ENCODE results near the gene HACD1.
"Not testable (repeated sequence)": the region's sequence is repeated elsewhere in the genome, so short reads cannot be mapped to it uniquely, and the experiment has no call there.

Gene HACD1

DNA sequence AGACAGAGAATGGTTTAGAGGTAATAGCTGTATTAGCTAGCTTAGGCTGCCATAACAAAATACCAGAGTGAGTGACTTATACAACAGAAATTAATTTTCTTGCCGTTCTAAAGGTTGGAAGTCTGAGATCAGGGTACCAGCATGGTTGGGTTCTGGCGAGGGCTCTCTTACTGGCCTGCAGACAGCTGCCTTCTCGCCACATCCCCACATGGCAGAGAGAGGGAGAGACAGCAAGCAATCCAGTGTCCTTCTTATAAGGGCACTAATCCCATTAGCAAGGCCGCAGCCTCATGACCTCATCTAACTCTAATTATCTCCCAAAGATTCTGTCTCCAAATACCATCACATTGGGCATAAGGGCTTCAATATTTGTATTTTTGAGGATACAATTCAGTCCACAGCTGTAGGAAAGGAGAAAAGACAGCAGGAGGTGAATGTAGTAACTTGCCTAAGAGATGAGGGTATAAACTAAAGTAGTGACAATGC is 23.2 kb upstream of the HACD1 start:
- DNase-seq, result no peak

DNA sequence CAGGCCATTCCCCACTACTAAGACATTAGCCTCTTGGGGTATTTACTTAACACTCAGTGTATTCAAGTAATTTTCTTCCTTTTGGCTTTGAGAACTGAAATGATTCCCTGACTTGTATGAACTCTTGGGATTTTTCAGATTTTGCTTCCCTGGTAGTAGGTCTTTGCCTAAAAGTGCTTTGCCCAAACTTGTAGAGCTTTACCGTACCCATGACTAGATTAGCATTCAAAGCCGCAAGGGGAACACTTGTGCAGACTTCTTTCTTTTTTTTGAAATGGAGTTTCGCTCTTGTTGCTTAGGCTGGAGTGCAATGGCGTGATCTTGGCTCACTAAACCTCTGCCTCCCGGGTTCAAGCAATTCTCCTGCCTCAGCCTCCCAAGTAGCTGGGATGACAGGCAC is 20.7 kb upstream of the HACD1 start:
- no peak for DNase-seq

DNA sequence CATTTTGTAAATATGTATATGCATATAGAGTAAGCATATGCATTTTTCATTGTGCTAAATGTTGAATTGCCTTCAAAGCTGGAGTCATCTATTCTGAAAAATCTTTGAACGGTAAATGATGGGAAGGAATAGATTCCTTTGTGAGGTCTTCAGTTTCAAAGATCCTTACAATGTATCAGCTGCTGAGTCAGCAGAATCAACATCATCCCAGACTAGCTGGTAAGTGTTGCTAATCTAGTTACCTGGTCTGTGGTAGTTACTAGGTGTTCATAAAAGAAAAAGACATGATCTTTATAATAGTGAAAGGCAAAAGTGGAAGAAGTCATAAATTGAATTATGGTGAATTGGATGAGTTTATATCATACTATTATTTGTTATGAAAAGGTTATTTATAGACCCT is 16.2 kb upstream of the HACD1 start:
- DNase-seq, result no peak

DNA sequence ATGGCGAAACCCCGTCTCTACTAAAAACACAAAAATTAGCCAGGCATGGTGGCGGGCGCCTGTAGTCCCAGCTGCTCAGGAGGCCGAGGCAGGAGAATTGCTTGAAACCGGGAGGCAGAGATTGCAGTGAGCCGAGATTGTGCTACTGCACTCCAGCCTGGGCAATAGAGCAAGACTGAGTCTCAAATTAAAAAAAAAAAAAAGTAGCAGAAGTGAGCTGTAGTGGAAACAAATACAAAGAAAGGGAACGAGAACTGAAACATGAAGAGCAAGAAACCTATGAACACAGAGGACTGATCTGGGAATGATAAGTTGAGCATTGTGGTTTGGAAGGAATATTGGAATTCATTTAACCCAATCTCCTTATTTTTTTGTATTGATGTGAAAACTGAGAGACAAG is 15.4 kb upstream of the HACD1 start:
- DNase-seq, result not testable (repeated sequence)

DNA sequence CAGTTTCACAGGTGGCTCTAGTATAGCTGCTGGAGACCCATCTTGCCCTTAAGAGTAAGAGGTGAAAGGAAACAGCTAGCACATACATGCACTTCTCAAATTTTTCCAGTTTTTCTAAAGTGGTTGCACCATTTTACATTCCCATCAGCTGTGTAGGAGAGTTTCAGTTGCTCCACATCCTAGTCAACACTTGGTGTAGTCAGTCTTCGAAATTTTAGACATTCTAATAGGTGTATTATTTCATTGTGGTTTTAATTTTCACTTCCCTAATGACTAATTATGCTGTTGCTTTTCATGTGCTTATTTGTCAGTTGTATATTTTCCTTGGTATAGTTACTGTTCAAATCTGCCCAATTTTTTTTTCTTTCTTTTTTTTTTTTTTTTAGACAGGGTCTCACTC is 9.5 kb upstream of the HACD1 start:
- DNase-seq, result no peak

DNA sequence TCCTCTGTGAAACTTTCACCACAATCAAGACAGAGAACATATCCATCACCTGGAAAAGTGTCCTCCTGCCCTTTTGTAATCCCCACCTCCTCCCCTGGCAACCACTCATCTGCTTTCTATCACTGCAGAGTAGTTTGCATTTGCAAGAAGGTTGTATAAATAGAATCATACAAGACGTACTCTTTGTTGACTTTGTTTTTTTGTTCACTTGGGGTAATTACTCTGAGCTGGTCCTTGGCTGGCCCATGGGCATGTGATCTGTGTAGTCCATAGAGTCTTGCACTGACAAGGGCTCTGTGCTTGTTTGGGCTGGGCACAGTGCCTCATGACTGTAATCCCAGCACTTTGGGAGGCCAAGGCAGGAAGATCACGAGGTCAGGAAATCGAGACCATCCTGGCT is 7.8 kb upstream of the HACD1 start:
- no peak for DNase-seq

DNA sequence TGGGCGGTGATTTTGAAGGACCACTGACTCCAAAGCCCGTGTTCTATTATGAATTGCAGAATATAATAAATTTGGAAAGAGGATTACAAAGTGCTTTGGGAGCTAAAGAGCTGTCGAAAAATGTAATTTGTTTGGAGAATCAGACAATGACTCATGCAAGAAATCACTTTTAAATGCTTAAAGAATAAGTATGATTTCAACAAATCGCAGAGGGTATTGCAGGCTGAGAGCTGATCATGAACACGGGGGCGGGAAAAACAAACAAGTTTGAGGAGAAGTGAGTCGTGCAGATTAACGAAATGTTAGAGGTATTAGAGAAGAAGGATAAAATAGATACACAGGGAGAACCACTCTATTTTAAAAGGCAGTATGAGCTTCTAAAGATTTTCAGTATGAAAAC is 4.9 kb upstream of the HACD1 start:
- DNase-seq, result no peak

DNA sequence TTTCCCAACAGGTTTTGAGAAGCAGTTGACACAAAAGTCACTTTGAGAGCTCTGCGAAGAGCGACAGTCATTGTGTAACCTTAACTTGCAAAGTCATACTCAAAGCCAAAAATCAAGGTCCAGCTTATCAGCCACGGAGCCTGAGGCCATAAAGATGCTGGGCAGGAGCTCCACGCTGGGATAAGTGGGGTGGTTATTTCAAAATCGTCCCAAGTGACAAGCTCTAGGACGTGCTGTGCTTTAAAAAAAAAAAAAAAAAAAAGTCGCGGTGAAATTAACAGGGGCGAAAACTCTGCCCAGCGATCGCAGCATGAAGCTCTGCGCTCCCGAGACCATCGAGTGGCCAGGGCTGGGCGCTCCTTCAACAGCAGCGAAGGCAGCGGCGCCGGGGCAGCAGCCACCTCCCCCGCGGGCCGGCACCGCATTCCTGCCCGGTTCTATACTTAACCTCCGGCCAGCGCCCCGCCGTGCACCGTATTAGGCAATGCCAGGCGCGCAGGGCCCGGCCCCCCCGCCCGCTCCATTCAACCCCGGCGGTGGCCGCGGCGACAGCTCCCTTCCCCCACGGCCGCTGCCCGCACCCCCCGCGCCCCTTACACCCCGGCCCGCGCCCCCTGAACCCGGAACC is 657 bp downstream of the HACD1 start:
- DNase-seq, result no peak

DNA sequence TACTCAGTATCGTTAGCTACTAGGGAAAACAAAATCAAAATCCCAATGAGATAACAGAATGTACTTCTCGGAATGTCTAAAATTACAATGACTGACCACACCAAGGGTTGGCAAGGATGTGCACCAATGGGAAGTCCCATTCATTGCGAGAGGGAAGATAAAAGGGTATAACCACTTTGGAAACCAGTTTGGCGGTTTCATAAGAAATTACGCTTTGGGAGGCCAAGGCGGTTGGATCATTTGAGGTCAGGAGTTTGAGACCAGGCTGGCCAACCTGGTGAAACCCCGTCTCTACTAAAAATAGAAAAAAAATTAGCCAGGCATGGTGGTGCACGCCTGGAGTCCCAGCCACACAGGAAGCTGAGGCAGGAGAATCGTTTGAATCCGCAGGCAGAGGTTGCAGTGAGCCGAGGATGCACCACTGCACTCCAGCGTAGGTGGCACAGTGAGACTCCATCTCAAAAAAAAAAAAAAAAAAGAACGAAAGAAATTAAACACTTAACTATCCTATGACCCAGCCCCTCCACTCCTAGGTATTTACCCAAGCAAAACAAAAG is 7.6 kb downstream of the HACD1 start:
- DNase-seq, result no peak

DNA sequence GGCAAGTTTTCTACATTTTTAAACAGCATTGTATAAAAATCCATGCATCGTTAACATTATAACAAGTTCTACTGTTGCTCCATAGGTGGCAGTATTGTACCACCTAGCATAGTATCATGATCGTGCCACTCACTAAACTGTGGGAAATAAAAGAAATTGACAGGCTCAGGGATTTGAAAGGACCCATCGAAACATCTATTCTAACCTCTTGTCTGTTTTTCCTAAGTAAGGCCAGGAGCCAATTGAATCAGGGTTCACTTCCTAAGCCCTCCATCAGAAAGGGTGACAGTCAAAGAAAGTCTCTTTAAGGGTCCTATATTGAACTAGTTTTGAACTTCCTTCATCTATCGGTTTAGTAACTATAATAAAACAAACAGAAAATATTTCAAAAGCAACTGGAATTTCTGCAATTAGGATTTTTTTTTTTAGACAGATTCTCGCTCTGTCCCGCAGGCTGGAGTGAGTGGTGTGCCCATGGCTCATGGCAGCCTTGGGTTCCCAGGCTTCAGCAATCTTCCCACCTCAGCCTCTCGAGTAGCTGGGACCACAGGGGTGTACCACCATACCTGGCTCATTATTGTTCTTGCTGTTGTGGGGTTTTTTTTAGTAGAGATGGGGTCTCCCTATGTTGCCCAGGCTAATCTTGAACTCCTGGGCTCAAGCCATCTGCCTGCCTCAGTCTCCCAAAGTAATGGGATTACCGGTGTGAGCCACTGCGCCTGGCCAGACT is 9.4 kb downstream of the HACD1 start:
- no peak for DNase-seq

DNA sequence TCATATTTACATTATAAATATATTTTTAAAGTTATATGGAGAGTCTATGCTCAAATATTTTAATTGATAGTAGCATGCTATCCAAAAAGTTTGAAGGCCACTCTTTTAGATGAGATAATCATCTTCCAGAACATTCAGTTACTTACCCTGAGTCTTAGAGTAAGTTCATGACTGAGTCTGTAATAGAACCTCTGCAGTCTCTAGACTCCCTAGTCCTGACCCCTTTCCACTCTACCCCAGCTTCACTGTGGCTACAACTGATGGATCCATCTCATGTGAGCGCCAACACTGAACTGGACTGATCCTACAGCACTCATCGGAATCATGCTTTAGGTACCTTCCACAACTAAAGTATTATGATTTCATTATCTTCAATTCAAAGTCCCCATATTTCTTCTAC is 10.1 kb downstream of the HACD1 start:
- DNase-seq, result no peak

DNA sequence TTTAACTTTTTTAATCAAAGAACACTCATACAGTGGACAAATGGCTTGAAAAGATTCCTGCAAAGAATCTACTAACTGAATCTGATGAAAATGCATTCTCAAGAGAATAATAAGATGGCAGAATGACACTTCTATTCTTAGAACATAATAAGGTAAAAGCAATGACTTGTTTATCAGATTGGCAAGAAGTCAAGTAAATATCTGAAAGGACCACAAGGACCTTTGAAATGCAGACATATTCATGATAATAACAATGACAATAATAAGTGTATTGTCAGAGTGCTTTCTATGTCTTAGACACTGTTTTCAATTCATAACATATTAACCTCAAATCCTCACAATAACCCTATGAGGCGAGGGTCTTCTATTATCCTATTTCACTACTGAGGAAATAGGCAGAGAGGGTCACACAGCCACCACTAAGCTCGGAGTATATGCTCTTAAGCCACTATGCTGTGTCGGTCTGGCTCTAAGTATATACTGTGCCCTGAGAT is 10.6 kb downstream of the HACD1 start:
- DNase-seq, result no peak

DNA sequence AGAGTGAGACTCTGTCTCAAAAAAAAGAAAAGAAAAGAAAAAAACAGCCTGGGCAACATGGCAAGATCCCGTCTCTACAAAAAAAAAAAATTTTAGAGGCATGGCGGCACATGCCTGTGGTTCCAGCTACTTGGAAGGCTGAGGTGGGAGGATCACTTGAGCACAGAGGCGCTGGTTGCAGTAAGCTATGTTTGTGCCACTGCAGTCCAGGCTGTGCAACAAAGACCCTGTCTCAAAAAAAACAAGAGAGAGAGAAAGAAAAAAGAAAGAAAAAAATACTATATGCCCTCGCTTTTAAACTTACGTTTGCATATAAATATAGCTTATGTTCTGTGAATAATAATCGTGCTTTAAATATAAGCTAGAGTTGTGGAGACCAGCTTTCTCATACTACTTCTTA is 11.2 kb downstream of the HACD1 start:
- no peak for DNase-seq

DNA sequence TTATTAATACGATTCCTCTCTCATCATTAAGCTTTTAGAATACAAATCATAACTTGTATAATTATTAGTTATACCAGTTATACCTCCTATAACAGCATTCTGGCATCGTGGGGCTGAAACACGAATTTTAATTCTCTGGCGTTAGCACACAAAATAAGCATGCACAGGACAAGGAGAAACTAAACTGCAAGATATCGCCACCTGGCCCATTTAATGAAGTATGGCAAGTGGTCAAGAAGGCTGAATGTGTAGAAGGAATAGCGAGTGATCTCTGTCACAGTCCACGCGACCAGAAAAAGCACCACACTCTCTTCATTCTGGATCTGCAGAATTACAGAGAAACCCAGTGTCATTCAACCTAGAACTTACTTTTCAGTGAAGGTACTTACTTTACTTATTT is 18.1 kb downstream of the HACD1 start:
- DNase-seq, result no peak

DNA sequence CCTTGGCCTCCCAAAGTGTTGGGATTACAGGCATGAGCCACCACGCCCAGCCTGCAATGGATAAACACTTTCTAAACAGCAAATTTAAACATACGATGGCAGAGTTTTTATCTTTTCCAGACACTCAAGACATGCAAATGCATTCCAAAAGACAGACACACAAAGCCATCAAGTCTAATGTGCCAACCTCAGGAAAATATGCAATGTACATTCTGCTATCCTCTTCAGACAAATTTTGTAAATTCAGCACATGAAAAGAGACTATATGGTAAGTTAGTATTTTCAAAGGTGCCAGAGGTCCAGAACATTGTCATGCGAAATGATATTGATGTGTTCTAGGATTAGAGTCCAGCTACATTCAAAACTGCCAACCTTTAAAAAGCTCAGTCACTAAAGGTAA is 19.8 kb downstream of the HACD1 start:
- no peak for DNase-seq

DNA sequence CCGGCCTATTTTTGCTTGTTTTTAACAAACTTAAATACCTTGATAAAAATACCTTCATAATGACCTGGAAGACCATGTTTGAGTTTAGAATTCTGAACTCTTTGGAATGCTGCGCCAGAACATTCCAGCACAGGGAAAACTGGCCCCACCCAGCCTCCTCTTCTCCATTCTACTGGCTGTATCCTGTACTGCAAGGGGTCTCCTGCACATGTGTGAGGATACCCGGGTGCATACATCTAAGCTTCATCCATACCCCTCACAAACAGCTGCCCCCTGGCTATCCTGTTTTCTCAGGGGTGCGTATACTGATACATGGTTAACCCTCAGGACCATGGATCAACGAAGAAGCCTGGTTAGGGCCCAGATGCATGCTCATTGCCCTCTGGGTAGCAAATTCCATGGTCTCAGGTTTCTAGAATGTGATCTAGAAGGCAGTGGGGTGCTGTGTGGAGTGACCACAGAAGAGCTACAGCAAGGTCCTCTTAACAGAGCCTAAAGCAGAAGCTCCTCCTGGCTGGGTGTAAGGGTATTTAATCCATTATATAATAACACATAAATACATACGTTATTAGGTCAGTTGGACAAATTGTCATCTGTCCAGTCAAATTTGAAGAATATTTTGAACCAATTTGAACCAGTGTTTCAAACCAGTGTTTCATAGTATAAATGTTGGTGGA is 26.1 kb downstream of the HACD1 start:
- no peak for DNase-seq

DNA sequence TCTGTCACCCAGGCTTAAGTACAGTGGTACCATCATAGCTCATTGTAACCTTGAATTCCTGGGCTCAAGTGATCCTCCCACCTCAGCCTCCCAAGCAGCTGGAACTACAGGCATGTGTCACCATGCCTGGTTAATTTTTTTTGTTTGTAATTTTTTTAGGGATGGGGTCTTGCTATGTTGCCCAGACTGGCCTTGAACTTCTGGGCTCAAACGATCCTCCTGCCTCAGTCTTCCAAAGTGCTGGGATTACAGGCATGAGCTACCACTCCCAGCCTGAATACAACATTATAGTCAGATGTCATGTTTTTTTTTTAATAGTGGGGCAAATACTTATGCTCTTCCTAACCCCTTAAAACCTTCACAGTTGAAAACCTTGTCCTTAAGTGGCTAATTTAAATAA is 27.9 kb downstream of the HACD1 start:
- not testable (repeated sequence) for DNase-seq

DNA sequence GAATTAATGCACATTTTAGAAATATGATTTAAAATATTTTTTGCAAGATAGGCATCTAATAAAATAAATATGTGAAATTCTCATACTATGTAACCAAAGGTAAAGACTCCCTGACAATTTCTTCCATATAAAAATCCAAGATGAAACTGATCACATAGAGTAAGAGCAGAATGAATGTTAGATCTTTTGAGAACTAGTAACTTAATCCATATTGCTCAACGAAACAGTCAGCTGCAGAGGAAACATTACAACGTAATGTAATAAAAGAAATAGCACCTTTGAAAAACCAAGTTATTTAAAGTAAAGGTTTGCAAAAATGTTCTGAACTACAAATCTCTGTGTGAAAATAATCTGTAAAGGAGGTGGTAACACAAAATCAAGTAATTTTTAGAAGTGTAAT is 28.8 kb downstream of the HACD1 start:
- no peak for DNase-seq

DNA sequence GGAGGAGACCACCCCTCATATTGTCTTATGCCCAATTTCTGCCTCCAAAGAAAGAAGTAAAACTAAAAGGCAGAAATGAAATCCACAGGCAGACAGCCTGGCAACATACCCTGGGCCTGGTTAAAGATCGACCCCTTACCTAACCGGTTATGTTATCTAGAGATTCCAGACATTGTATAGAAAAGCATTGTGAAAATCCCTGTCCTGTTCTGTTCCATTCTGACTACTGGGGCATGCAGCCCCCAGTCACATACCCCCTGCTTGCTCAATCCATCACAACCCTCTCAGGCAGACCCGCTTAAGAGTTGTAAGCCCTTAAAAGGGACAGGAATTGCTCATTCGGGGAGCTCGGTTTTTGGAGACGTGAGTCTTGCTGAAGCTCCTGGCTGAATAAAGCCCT is 29.9 kb downstream of the HACD1 start:
- DNase-seq, result not testable (repeated sequence)

DNA sequence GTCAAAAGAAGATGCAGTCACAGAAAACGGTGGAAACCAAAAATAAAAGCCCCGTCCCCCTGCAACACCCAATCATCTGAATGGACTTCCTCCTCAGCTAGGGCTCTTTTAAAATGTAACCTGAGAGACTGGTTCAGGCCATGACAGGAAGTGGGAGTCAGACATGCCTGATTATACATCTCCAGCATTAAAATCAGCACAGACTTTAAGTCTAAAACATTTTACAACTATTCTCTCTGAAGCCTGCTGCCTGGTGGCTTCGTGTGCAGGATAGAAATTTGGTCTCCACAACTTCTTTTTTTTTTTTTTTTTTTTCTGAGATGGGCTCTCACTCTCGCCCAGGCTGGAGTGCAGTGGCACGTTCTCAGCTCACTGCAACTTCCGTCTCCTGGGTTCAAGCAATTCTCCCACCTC is 30.3 kb downstream of the HACD1 start:
- DNase-seq, result no peak

DNA sequence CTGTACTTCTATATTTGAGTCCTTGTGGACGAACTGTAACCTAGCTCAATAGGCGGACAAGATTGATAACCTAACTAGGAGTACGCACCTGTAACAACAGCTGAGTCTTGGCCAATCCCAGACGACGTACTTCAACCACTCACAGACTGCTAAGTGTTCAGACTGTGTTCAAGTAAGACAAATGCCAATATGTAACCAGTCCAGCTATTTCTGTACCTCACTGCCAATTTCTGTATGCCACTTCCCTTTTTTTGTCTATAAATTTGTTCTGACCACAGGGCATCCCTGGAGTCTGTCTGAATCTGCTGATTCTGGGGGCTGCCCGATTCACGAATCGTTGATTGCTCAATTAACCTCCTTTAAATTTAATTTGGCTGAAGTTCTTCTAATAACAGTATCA is 32.2 kb downstream of the HACD1 start:
- DNase-seq, result no peak

DNA sequence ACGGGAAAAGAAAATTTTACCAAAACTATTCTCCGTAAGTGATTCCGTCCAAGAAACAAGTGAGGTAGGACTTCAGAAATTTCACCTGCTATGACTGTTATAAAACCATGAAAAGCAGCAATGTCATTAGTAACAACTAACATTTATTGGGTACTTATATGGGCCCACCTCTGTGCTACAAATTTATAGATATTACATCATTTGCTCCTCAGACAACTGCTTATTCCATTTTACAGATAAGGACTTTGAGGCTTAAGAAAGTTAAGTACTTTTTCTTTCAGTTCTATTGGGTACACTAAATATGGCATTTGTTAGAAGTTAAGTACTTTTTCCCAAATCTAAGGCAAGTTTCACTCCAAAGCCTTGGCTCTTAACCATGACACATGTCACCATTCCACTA is 36.3 kb downstream of the HACD1 start:
- no peak for DNase-seq

DNA sequence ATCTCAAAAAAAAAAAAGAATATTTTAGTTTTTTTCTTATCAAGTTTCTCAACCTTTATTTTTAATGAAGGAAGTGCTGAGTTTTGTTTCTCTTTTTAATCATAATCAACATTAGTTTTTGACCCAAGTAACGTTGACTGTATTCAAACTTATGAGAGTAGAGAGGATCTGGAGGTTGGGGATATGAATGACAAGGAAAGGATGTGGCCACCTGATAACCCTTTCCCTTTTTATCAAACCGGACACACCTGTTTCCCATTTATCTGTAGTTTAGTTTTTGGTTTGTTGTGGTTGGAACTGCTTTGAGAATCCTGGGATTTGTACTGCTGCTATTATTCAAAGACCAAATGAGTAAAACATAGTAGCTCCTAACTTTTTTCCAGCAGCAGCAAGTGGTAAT is 38.6 kb downstream of the HACD1 start:
- no peak for DNase-seq

DNA sequence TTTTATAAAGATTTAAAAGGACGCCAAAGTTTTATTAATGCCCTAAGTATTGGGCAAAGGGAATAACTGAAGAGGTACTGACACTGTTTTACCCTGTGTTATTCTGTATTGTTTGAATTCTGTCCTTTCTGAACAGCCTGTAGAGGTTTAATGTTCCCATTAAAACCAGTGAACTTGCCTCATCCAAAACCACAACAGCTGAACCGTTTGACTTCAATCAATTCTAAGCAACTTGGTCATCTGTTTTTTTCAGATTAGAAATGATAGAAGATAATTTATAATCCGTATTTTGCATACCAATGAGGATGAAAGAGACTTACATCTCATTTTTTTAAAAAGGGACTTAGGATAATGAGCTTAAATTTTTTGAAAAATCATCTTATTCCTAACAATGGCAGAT is 40.4 kb downstream of the HACD1 start:
- no peak for DNase-seq
